RPMI8226 (cell line): ENCODE results near the gene SH2D5.
"Not testable (repeated sequence)": the region's sequence is repeated elsewhere in the genome, so short reads cannot be mapped to it uniquely, and the experiment has no call there.

Experiments
- DNase-seq: peaks from one replicate; pipeline ENCODE4 v3.0.0-alpha.2; 2015

SH2D5 gene

GRCh38 chr1:20727746-20728316, 4.7 kb downstream of the SH2D5 start:
- no peak for DNase-seq

- no peak for DNase-seq
Measured at GRCh38 chr1:20726932-20727745, 5.4 kb downstream of the SH2D5 start.

GRCh38 chr1:20726118-20726911, 6.2 kb downstream of the SH2D5 start:
- DNase-seq = no peak

GRCh38 chr1:20725189-20726117, 7.0 kb downstream of the SH2D5 start:
- DNase-seq = peak; percentile 92

- DNase-seq = no peak
Measured at GRCh38 chr1:20724364-20725188, 7.9 kb downstream of the SH2D5 start.

GRCh38 chr1:20723537-20724363, 8.8 kb downstream of the SH2D5 start:
- no peak for DNase-seq

- DNase-seq = no peak
Measured at GRCh38 chr1:20723159-20723536, 9.4 kb downstream of the SH2D5 start.

- no peak for DNase-seq
Measured at GRCh38 chr1:20721117-20722061, 11.1 kb downstream of the SH2D5 start.

GRCh38 chr1:20720631-20721091, 11.8 kb downstream of the SH2D5 start:
- no peak for DNase-seq

GRCh38 chr1:20719871-20720620, 12.5 kb downstream of the SH2D5 start:
- no peak for DNase-seq

GRCh38 chr1:20719261-20719660, 13.2 kb downstream of the SH2D5 start:
- no peak for DNase-seq

- not testable (repeated sequence) for DNase-seq
Measured at GRCh38 chr1:20718343-20718882, 14.1 kb downstream of the SH2D5 start.

- DNase-seq = peak; percentile 82
Measured at GRCh38 chr1:20717452-20718342, 14.8 kb downstream of the SH2D5 start, which contains the start of gene KIF17. Gene KIF17 (minus strand): TSS chr1:20718007. CDS start chr1:20717706, 301 bp downstream.

- DNase-seq = no peak
Measured at GRCh38 chr1:20716232-20716631, 16.3 kb downstream of the SH2D5 start.

- DNase-seq = no peak
Measured at GRCh38 chr1:20715406-20715805, 17.1 kb downstream of the SH2D5 start.

GRCh38 chr1:20713440-20713839, 19.1 kb downstream of the SH2D5 start:
- no peak for DNase-seq

- DNase-seq = no peak
Measured at GRCh38 chr1:20712215-20712577, 20.3 kb downstream of the SH2D5 start.
